Activated naive CD4-positive, alpha-beta T cell treated with anti-CD3 and anti-CD28 coated beads, Interleukin-2, amount 50 U/mL, for 72 hours (primary cell): Measurements from ENCODE around the gene TENM4. TPM values are rescaled to one million over a fixed set of nuclear protein-coding genes. Genes with fewer than 3 reads are reported as not detected.

Source experiments
- ATAC-seq, 2 donors: fragments of 150-1000 bp; cut with Tn5 transposase; 2 replicates each; pipeline ENCODE4 v1.10.0; 2021; ENCODE audit warnings: mild to moderate bottlenecking in 2 of 2, moderate library complexity in 2 of 2
- DNase-seq, 2 donors: peaks; one replicate each; pipeline ENCODE4 v3.0.0; 2021 to 2022; ENCODE audit warnings: low spot score in 2 of 2
- H3K27ac Mint-ChIP-seq, 2 donors: one replicate each; pipeline ENCODE4 v1.8.0; 2022; ENCODE audit warnings: mild to moderate bottlenecking in 2 of 2, mixed read lengths in 2 of 2
- H3K36me3 Mint-ChIP-seq, 2 donors: one replicate each; pipeline ENCODE4 v1.8.0; 2022; ENCODE audit warnings: mixed read lengths in 2 of 2
- H3K9me3 Mint-ChIP-seq, 2 donors: one replicate each; pipeline ENCODE4 v1.8.0; 2022; ENCODE audit warnings: mixed read lengths in 2 of 2
- total RNA-seq, 2 donors: library from RNA; stranded (reverse); gene quantifications; one replicate each; pipeline ENCODE4 v1.2.3, GENCODE V29; 2022

Gene TENM4
- total RNA-seq, 2 donors from 2014 or later, result not detected

GRCh38 chr11:79461666-79462645, 21.1 kb upstream of the TENM4 start:
- H3K36me3 Mint-ChIP-seq, result no peaks in the 10 kb centered on the region
- DNase-seq (no peak), ATAC-seq (no peak)

GRCh38 chr11:79461144-79461543, 20.3 kb upstream of the TENM4 start:
- ATAC-seq (no peak), DNase-seq (no peak)
- Mint-ChIP-seq H3K36me3 (no peaks in the 10 kb centered on the region), H3K9me3 (no peaks in the 10 kb centered on the region), H3K27ac (no peak overlapping the region)

More at GRCh38 chr11:79461666-79462645, 21.1 kb upstream of the TENM4 start:
- H3K9me3 Mint-ChIP-seq, result no peaks in the 10 kb centered on the region
- H3K27ac Mint-ChIP-seq, result no peak overlapping the region

GRCh38 chr11:79458709-79459108, 17.9 kb upstream of the TENM4 start:
- no peak overlapping the region for H3K27ac Mint-ChIP-seq
- H3K36me3 Mint-ChIP-seq, result no peaks in the 10 kb centered on the region
- peaks cover 0 to 5% of the 10 kb centered on the region in 2 donors for H3K9me3 Mint-ChIP-seq
- no peak for ATAC-seq
- DNase-seq, result no peak

GRCh38 chr11:79456501-79456900, 15.7 kb upstream of the TENM4 start:
- Mint-ChIP-seq H3K36me3 (no peaks in the 10 kb centered on the region), H3K27ac (no peak overlapping the region), H3K9me3 (peaks cover 0 to 6% of the 10 kb centered on the region in 2 donors)
- ATAC-seq, result no peak
- DNase-seq, result no peak

- ATAC-seq, result no peak
- Mint-ChIP-seq H3K9me3 (peaks cover 4 to 9% of the 10 kb centered on the region in 2 donors), H3K36me3 (no peaks in the 10 kb centered on the region), H3K27ac (no peak overlapping the region)
- DNase-seq, result no peak
These were observed 12.8 kb upstream of the TENM4 start for GRCh38 chr11:79453617-79454016.

- no peaks in the 10 kb centered on the region for H3K36me3 Mint-ChIP-seq
- peaks cover 4 to 6% of the 10 kb centered on the region in 2 donors for H3K9me3 Mint-ChIP-seq
- ATAC-seq (no peak), DNase-seq (no peak)
- H3K27ac Mint-ChIP-seq, result no peak overlapping the region
These were observed 8.2 kb upstream of the TENM4 start for GRCh38 chr11:79449040-79449439.

GRCh38 chr11:79447038-79447786, 6.4 kb upstream of the TENM4 start:
- no peak for ATAC-seq
- DNase-seq, result no peak
- no peak overlapping the region for H3K27ac Mint-ChIP-seq
- H3K36me3 Mint-ChIP-seq, result peaks cover 0 to 12% of the 10 kb centered on the region in 2 donors
- H3K9me3 Mint-ChIP-seq, result peaks cover 4 to 9% of the 10 kb centered on the region in 2 donors

- DNase-seq (no peak), ATAC-seq (no peak)
- peaks cover 4 to 14% of the 10 kb centered on the region in 2 donors for H3K9me3 Mint-ChIP-seq
- peaks cover 10 to 22% of the 10 kb centered on the region in 2 donors for H3K36me3 Mint-ChIP-seq
- H3K27ac Mint-ChIP-seq, result no peak overlapping the region
These were observed 4.1 kb upstream of the TENM4 start for GRCh38 chr11:79444923-79445322.

GRCh38 chr11:79441461-79441875, 638 bp upstream of the TENM4 start:
- DNase-seq (no peak), ATAC-seq (no peak)
- Mint-ChIP-seq H3K27ac (no peak overlapping the region), H3K9me3 (peaks cover 0 to 11% of the 10 kb centered on the region in 2 donors), H3K36me3 (peaks cover 18 to 22% of the 10 kb centered on the region in 2 donors)

GRCh38 chr11:79439886-79440570, 802 bp downstream of the TENM4 start:
- ATAC-seq (no peak), DNase-seq (peak in 1 of 2 donors; percentile 7)
- Mint-ChIP-seq H3K36me3 (peaks cover 18 to 22% of the 10 kb centered on the region in 2 donors), H3K9me3 (peaks cover 0 to 11% of the 10 kb centered on the region in 2 donors), H3K27ac (no peak overlapping the region)

- ATAC-seq (no peak), DNase-seq (no peak)
- Mint-ChIP-seq H3K36me3 (peaks cover 18 to 22% of the 10 kb centered on the region in 2 donors), H3K27ac (no peak overlapping the region), H3K9me3 (peaks cover 0 to 11% of the 10 kb centered on the region in 2 donors)
These were observed 1.4 kb downstream of the TENM4 start for GRCh38 chr11:79439410-79439885.

GRCh38 chr11:79438631-79439409, 2.0 kb downstream of the TENM4 start:
- DNase-seq (no peak), ATAC-seq (no peak)
- no peak overlapping the region for H3K27ac Mint-ChIP-seq
- H3K36me3 Mint-ChIP-seq, result peaks cover 18 to 22% of the 10 kb centered on the region in 2 donors
- H3K9me3 Mint-ChIP-seq, result peaks cover 0 to 11% of the 10 kb centered on the region in 2 donors

- ATAC-seq (no peak), DNase-seq (peak in 1 of 2 donors; percentile 3)
- peak overlapping the region in 1 of 2 donors; percentile 55 for H3K27ac Mint-ChIP-seq
- peaks cover 15 to 18% of the 10 kb centered on the region in 2 donors for H3K36me3 Mint-ChIP-seq
- H3K9me3 Mint-ChIP-seq, result peaks cover 0 to 5% of the 10 kb centered on the region in 2 donors
These were observed 2.7 kb downstream of the TENM4 start for GRCh38 chr11:79437981-79438630.

- DNase-seq (no peak), ATAC-seq (no peak)
- Mint-ChIP-seq H3K27ac (no peak overlapping the region), H3K36me3 (peaks cover 11 to 18% of the 10 kb centered on the region in 2 donors), H3K9me3 (peaks cover 0 to 5% of the 10 kb centered on the region in 2 donors)
These were observed 3.4 kb downstream of the TENM4 start for GRCh38 chr11:79437278-79437980.

- Mint-ChIP-seq H3K9me3 (peaks cover 0 to 5% of the 10 kb centered on the region in 2 donors), H3K27ac (no peak overlapping the region), H3K36me3 (peaks cover 11 to 18% of the 10 kb centered on the region in 2 donors)
- DNase-seq (no peak), ATAC-seq (no peak)
These were observed 3.9 kb downstream of the TENM4 start for GRCh38 chr11:79436919-79437277.
